HG03520 (cell line): ENCODE measurements around the gene RHBDL2.
A peak's percentile ranks its signal among the peaks of the same experiment; 100 is the strongest.
"Not testable (repeated sequence)": the region's sequence is repeated elsewhere in the genome, so short reads cannot be mapped to it uniquely, and the experiment has no call there.

ENCODE experiments used
- ATAC-seq: cut with Tn5 transposase; IDR thresholded peaks from one replicate; pipeline ENCODE4 v1.9.1; 2021; ENCODE audit warnings: mild to moderate bottlenecking, moderate library complexity; ENCODE audit not compliant: unreplicated experiment

RHBDL2 gene

GRCh38 chr1:38885092-38885491 lies 56.5 kb downstream of the RHBDL2 start:
- ATAC-seq = no peak

- ATAC-seq = no peak
These were observed 60.1 kb downstream of the RHBDL2 start, which contains the start of gene GJA9 for GRCh38 chr1:38881487-38881886. Gene GJA9, minus strand, starts transcription at chr1:38881587. Its CDS starts 5,489 bp downstream, at chr1:38876098.

GRCh38 chr1:38875811-38876210 lies 65.8 kb downstream of the RHBDL2 start:
- no peak for ATAC-seq

- ATAC-seq = peak; percentile 95
These were observed 68.3 kb downstream of the RHBDL2 start, which contains the start of gene MYCBP for GRCh38 chr1:38873027-38873969. Gene MYCBP, minus strand, starts transcription at chr1:38873348. Its CDS starts 43 bp downstream, at chr1:38873305.

- peak; percentile 13 for ATAC-seq
These were observed 69.1 kb downstream of the RHBDL2 start for GRCh38 chr1:38872401-38873026.

GRCh38 chr1:38870996-38871395 lies 70.6 kb downstream of the RHBDL2 start:
- ATAC-seq = no peak

- no peak for ATAC-seq
These were observed 74.4 kb downstream of the RHBDL2 start for GRCh38 chr1:38867208-38867607.

- ATAC-seq = no peak
These were observed 76.4 kb downstream of the RHBDL2 start for GRCh38 chr1:38865112-38865715.

- no peak for ATAC-seq
These were observed 81.2 kb downstream of the RHBDL2 start for GRCh38 chr1:38860454-38860795.

- ATAC-seq = peak; percentile 91
These were observed 81.8 kb downstream of the RHBDL2 start, which contains the start of gene RRAGC for GRCh38 chr1:38859561-38860453. Gene RRAGC, minus strand, starts transcription at chr1:38859772. Its CDS starts 126 bp downstream, at chr1:38859646.

- peak; percentile 21 for ATAC-seq
These were observed 82.6 kb downstream of the RHBDL2 start for GRCh38 chr1:38858833-38859560.

- no peak for ATAC-seq
These were observed 88.8 kb downstream of the RHBDL2 start for GRCh38 chr1:38852780-38853179.

GRCh38 chr1:38848071-38848470 lies 93.6 kb downstream of the RHBDL2 start:
- no peak for ATAC-seq

- ATAC-seq = no peak
These were observed 95.4 kb downstream of the RHBDL2 start for GRCh38 chr1:38846210-38846609.

- ATAC-seq = not testable (repeated sequence)
These were observed 96.5 kb downstream of the RHBDL2 start for GRCh38 chr1:38845088-38845487.

- ATAC-seq = no peak
These were observed 101.3 kb downstream of the RHBDL2 start for GRCh38 chr1:38840281-38840680.

- ATAC-seq = no peak
These were observed 102.3 kb downstream of the RHBDL2 start for GRCh38 chr1:38839363-38839762.

GRCh38 chr1:38836316-38836715 lies 105.3 kb downstream of the RHBDL2 start:
- not testable (repeated sequence) for ATAC-seq
